ENCODE data around the gene ADGRD1.

DNA sequence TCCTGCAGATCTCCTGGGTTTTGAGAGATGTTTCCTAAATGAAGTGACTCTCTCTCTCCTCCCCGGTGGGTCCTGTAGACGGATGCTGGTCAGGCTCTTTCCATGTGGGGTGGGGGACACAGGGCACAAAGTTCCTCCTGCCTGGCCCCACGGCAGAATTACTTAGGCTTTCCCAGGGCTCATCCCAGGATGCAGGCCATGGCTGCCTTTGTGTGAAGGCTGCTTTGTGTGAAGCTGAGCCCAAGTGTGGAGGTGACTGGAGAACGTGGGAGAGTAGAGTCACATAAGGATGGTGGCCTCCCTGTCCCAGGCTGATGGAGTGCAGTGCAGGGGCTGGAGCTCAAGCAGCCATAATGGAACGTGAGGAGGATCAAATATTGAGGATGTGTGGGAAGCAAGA lies 200.2 kb downstream of the ADGRD1 start:
- TF ChIP-seq POLR2A (IDR thresholded peaks at IDR 0.05) (no peak), EP300 (IDR thresholded peaks at IDR 0.05) (no peak), POLR2AphosphoS5 (IDR thresholded peaks at IDR 0.05) (no peak)
- TF ChIP-seq, protein P1, sequence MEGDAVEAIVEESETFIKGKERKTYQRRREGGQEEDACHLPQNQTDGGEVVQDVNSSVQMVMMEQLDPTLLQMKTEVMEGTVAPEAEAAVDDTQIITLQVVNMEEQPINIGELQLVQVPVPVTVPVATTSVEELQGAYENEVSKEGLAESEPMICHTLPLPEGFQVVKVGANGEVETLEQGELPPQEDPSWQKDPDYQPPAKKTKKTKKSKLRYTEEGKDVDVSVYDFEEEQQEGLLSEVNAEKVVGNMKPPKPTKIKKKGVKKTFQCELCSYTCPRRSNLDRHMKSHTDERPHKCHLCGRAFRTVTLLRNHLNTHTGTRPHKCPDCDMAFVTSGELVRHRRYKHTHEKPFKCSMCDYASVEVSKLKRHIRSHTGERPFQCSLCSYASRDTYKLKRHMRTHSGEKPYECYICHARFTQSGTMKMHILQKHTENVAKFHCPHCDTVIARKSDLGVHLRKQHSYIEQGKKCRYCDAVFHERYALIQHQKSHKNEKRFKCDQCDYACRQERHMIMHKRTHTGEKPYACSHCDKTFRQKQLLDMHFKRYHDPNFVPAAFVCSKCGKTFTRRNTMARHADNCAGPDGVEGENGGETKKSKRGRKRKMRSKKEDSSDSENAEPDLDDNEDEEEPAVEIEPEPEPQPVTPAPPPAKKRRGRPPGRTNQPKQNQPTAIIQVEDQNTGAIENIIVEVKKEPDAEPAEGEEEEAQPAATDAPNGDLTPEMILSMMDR (IDR thresholded peaks at IDR 0.05), result no peak
